Activated CD8-positive, alpha-beta memory T cell treated with anti-CD3 and anti-CD28 coated beads for 1 hour (primary cell): ENCODE measurements around the gene ALKBH5.
"Not testable (repeated sequence)": the region's sequence is repeated elsewhere in the genome, so short reads cannot be mapped to it uniquely, and the experiment has no call there.

Experiments used
- DNase-seq, 2 donors: peaks; one replicate each; pipeline ENCODE4 v3.0.0-alpha.2; 2020; ENCODE audit warnings: low read depth in 1 of 2; ENCODE audit errors: extremely low read depth in 1 of 2

ALKBH5 gene

DNA sequence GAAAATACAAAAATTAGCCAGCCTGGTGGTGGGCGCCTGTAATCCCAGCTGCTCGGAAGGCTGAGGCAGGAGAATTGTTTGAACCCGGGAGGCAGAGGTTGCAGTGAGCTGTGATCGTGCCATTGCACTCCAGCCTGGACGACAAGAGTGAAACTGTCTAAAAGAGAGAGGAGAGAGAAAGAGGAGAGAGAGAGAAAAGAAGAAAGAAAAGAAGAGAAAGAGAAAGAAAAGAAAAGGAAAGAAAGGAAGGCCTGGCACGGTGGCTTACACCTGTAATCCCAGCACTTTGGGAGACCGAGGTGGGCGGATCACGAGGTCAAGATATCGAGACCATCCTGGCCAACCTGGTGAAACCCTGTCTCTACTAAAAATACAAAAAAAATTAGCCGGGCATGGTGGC lies 33.3 kb downstream of the ALKBH5 start:
- DNase-seq = not testable (repeated sequence)

DNA sequence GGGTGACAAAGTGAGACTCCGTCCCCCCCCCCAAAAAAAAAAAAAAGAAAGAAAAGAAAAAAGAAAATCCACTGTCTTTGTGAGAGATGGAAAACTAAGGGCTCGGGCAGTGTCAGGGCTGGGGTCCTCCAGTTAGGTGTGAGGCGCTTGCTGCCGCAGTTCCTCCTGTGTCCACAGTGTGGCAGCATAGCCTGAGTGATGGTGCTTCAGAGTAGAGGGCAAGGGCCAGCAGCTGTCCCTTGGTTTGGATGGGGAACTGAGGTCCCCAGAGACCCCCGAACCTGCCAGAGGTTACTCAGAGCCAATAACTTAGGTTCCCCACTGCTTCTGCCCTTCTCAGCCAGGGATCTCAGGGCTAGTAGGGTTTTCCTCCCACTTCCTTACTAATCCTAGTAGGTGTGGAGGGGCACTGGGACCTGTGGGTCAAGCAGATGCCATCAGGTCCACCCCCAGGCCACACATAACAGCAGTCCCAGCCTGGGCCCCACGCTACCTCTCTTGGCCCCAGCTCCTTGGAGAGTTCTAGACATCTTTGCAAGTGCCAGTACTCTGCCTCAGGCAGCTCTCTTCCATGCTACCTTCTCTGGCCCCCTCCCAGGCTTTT lies 33.9 kb downstream of the ALKBH5 start:
- DNase-seq = peak; percentile 31 to 51

DNA sequence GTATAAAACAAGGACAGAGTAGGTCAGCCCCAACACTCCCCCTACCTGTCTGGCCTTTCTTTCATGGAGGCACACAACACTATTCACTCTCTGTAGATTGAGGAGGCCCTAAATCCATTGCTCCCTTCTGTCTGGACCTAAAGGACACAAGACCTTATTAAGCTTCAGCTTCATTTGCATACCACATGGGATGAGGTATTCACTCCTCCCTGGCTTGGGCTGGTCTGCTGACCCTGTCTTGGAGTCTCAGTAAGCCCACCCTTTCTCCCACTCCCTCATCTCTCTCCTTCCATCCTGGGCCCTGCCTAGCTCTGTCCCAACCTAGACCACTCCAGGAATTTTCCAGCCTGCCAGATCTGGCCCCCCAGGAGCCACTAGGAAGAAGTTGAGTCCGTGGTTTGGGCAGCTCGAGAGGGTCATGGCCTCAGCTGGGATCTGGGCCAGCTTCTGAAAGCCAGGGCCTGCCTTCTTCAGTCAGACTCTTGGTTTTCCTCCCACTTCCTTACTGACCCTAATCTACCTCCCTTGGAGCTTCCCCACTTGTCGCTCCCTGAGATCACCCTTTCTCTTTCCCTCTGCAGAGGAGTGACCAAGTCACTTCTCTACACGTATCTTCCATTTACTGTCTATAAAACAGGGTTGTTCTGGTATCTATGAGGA lies 35.3 kb downstream of the ALKBH5 start:
- DNase-seq = no peak

DNA sequence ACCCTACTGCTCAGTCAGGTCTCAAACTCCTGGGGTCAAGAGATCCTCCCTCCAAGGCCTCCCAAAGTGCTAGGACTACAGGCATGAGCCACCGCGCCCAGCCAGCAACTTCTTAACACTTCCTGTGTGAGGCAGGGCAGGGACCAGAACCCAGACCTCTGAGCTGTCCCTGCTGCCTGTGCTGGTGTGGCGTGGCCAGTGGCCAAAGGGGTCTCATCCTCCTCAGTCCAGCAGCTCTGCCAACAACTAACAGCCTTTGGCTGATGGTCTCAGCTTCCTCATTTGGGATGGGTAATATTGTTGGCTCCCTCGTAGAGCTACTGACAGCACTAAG lies 40.4 kb downstream of the ALKBH5 start:
- DNase-seq = no peak

DNA sequence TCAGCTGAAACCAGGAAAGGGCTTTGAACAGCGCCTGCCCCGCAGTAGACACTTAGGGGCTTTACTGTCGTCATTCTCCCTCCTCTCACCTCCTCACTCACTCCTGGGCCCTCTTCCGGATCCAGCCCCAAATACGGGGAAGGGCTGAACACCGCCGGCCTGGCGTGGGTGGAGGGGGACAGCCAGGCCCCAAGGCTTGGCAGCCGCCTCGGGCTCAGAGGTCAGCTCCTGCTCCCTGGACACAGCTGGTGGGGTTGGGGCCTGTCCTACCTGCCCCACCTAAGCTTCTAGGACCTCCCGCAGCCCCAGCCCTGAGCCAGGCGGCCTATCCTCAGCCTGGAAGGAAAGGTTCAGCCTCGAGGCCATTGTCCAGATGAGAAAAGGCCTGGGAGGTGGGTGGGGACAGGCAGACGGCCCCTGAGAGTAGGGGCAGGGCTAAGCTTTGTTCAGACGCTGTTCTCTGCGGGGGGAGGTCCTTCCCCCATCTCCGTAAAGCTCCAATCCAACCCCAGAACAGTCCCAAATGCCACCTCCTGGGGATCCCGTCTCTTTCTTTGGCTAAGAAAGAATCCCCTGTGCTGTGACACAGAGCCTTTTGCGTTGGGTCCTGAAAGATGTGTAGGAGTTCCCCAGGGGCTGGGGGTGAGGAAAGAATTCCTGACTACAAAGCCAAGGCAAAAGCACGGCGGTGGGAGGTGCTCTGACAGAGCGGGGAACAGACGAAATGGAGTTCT lies 40.9 kb downstream of the ALKBH5 start:
- no peak for DNase-seq

DNA sequence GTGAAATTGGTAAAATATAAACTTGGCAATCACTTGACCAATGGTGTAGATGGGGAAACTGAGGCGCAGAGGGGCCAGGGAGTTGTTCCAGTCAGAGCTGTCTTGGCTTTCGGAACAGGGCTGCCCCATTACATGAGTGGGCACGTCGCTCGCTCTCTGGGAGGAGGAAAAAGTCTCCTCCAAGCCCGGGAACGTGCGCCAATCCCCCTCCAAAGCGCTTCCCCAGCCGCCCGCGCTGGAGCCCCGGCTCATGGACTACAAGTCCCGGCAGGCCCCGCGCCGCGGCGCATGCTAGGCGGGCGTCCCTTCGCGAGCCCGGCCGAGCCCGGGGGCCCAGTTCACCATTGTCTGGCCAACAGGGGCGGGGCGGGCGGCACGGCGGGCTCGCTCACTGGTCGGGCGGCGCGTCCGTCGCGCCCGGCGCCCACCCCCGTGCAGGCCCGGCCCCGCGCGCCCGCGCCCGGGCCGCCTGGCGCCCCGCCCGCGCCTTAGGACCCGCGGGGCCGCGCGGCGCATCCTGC lies 41.6 kb downstream of the ALKBH5 start, which contains the start of gene LLGL1:
Gene LLGL1, plus strand, starts transcription at position 515 of the 521 bp plus-strand sequence. CDS start 48 bp downstream, outside the sequence.
- DNase-seq = peak; percentile 81 to 96

DNA sequence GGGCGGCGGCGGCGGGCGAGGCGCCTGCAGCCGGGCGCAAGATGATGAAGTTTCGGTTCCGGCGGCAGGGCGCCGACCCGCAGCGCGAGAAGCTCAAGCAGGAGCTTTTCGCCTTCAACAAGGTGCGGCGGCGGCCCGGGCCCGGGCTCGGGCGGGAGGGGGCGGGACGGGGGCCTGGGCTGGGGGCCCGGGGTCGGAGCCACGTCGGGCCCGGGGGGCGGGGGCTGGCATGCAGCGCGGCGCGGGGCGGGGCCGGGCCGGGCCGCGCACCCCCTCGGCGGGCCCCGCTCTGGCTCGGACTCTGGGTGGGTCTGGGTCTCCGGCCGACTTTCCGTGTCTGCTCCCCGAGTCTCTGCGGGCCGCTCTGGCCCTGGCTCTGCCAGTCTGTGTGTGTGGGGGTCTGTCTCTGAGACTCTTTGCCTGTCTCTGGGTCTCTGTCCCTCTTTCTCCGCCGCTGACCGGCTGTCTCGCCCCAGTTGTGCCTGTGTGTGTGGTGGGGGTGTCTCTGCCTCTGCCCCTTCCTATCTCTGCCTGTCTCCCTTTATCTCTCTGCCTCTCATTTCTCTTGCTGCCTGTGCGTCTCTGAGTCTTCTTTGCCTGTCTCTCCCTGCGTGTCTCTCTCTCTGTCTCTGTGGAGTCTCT lies 42.1 kb downstream of the ALKBH5 start:
- no peak for DNase-seq

DNA sequence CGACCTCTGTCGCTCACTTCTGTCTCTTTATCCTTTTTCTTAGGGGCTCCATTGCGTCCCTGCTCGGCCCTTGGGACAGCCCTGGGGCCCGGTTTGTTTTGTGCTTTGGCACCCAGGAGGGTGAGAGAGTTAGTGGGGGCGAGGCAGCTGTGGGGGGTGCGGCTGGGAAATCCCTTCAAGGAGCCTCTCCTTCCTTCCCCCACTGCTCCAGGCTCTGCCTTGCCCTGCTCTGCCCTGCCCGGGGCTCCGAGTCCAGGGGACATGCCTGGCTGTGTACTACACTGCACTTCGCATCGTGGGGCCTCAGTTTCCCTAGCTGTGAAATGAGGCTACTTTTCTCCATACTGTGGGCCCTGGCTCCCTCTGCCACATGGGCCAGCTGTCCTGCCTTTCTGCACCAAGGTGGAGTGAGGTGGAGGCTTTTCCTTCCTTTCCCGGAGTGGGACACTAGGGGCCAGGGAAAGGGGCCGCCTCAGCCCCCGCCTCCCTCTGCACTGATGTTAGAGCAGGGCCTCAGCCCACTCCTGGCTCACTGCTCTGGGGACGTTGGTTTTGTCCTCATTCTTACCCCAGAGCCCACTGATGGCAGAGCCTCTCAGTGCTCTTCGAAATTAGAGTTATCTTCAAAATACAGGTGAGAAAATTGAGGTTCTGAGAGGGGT lies 42.8 kb downstream of the ALKBH5 start:
- DNase-seq = no peak

DNA sequence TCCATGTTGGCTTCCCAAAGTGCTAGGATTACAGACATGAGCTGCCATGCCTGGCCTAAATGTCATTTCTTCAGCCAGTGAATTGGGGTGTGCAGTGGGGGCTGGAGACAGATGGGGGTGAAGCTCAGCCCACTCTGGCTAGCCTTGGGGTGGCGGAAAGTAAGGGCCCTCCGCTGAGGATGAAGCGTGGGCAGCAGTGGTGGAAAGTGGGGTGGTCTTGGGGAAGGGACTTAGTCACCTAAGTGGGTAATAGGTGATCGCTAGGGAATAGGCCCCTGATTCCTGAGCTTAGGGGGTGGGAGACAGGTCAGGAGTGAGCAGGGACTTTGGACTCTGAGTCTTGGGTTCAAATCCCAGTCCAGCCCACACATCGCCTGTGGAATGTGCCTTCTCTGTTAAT lies 44.0 kb downstream of the ALKBH5 start:
- DNase-seq = no peak

DNA sequence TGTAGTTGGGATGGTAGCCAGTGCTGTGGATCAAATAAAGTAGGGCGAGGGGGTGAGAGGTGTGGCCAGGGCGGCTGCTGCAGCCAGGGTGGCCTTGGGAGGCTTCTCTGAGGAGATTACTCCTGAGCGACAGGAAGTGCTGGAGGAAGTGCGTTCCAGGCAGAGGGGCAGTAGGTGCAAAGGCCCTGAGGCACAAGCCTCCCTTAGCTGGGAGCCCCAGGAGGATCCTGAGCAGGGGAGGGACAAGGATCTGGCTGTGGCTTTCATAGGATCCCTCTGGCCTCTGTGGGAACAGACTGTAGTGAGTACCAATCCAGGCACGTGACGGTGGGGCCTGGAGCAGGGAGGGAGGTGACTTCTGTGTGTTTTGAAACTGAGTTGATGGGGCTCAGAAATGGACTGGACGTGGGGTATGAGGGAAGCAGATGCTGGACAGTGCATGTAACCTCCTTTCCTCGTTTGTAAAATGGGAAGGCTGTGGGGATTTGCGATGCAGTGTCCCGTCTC lies 44.6 kb downstream of the ALKBH5 start:
- DNase-seq = no peak

DNA sequence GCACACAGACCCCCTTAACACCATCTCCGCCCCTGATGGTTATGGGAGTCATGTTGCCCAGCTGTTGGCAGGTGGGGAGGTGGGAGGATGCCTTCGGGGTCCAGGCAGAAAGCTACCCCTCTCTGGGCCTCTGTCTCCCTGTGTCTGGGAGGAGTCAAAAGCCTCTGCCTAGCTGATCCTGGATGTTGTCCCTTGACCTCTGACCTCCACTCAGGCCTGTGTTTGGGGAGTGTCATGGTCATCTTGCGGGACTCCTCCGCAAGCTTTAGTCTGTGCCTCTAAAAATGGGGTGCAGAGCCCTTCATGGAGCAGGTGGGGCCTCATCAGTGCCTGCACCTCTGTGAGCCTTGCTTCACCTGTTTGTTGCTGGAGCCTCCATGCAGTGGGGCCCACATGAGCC lies 45.6 kb downstream of the ALKBH5 start:
- DNase-seq = no peak

DNA sequence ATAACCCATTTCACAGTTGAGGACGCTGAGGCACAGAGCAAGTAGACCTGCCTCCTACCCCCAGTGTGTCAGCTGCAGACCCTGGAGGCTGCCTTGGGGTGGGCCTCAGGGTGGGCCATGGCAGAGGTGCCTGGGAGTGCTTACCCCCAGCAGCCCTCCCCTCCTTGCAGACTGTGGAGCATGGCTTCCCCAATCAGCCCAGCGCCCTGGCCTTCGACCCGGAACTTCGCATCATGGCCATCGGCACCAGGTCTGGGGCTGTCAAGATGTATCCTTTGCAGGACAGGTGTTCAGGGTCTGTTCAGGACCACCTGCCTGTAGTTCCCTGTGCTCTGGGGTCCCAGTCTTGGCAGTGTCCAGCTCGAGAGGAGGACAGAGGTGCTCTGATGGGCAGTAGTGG lies 46.1 kb downstream of the ALKBH5 start:
- DNase-seq = no peak

DNA sequence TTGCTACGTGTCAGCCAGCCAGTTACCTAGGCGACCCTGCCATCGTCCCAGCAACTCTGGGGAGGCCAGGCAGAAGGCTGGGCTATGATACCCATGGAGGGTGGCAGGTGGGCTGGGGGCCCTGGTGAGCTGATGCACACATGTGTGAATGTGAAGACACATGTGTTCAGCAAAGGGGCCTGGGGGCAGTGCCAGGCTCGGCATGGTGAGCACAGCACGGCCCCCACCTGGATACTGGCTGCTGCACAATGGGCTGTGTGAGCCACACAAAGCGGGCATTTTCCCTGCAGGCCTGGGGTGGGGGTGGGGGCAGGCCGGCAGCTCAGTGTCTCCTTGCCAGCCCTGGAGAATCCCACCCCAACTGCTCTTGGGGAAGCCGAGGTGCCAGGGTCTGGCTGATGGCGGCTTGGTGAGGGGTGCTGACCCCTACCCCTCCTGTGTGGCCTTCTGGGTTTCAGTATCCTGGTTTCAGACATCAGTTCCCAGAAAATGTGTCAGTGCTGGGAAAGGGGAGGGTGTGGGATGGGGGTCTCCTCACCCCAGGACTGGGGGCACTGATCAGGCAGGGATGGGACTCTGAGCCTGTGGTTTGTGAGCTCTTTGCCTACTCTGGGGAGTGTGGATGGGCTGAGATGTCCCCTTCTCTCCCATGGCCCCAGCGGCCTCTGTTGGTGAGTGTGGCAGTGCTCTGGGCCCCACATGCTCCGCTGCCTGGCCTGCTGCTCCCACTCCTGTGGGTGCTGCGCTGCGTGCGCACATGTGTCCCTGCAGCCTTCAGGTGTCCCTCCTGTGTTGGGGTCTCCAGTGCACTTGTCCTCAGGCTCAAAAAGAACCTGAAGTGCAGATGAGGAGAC lies 46.9 kb downstream of the ALKBH5 start:
- no peak for DNase-seq

DNA sequence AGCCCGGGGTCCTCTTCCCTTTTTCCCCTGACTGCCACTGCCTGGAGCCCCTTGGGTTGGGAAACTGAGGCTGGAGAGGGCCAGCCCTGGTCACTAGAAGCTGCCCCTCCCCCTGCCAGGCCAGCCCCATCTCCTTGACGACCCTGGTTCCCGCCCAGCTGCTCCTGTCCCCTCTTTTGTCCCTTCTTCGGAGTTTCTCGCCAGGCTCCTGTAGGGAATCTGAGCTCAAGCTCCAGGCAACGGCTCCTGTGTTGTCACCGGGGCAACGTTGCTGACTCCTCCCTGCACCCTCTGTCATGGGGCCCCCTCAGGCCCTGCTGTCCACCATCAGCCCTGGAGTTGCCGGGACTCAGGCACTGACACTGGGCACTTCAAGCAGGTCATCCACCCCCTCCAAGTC lies 47.5 kb downstream of the ALKBH5 start:
- no peak for DNase-seq

DNA sequence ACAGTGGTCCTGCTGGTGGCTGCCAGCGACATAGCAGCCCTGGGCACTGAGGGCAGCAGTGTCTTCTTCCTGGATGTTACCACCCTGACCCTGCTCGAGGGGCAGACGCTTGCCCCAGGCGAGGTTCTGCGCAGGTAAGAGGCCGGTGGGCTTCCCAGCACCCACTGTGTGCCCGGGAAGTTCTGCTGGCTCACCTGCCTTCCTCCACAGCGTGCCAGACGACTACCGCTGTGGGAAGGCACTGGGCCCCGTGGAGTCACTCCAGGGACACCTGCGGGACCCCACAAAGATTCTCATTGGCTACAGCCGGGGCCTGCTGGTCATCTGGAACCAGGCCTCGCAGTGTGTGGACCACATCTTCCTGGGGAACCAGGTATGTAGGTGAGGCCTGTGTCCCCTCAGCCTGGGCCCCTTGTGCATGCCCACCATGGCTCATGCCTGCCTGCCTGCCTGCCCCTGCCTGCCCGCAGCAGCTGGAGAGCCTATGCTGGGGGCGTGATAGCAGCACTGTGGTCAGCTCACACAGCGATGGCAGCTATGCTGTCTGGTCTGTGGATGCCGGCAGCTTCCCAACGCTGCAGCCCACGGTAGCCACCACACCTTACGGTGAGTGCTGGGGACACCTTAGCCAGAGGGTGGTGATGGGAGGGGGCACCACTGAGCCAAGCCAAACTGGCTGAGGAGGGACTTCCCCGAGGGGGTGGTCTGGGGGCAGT lies 50.3 kb downstream of the ALKBH5 start:
- no peak for DNase-seq

DNA sequence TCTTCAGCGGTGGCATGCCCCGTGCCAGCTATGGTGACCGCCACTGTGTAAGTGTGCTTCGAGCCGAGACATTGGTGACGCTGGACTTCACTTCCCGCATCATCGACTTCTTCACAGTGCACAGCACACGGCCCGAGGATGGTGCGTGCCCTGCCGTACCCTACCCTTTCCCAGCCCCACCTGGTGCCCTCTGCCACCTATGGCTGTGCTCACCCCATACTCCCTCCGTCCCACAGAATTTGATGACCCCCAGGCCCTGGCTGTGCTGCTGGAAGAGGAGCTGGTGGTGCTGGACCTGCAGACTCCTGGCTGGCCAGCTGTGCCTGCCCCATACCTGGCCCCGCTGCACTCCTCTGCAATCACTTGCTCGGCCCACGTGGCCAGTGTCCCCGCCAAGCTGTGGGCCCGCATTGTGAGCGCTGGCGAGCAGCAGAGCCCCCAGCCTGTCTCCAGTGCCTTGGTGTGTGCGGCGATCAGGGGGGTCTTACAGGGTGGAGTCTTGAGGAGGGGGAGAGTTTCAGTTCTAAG lies 51.3 kb downstream of the ALKBH5 start:
- no peak for DNase-seq

DNA sequence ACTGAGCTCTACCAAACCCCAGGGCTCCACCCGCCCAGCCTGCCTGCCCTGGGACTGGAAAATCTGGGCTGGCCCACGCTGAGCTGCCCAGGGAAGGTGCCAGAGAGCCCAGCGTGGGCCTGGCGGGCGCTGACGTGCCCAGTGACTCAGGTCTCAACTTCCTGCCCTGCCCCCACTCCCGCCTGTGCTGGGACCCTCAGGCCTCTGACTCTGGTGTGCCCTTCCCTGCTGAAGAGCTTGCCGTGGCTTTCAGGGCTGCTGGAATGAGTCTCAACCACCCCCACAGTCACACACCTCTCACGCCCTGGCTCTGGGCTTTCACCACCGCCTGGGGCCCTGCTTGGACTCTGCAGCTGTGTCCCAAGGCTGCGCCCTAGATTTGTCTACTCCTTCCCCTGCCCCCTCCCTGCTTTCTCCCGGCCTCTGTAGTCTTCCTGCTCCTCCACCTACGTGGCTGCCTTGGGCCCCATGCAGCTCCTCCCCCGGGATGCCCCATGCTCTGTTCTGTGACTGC lies 52.2 kb downstream of the ALKBH5 start:
- no peak for DNase-seq

DNA sequence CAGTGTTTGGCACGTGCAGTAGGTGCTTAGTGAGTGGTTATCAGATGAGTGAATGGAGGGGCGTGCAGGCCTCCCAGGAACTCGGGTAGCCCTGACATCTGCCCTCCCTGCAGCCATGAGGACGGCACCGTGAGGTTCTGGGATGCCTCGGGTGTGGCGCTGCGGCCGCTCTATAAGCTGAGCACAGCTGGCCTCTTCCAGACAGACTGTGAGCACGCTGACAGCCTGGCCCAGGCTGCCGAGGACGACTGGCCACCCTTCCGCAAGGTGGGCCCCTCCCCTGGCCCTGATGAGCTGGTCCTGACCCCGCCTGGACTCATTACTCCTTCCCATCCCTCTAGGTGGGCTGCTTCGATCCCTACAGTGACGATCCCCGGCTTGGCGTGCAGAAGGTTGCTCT lies 52.9 kb downstream of the ALKBH5 start:
- DNase-seq = no peak

DNA sequence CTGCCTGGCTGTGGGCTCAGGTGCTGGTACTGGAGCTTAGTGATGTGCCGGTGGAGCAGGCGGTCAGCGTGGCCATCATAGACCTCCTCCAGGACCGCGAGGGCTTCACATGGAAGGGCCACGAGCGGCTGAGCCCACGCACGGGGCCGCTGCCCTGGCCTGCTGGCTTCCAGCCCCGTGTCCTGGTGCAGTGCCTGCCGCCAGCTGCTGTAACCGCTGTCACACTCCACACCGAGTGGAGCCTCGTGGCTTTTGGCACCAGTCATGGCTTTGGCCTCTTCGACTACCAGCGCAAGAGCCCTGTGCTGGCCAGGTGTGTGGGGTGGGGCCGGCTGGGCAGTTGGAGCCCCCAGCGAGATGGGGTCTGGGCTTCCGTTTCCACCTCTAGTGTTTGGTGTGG lies 53.8 kb downstream of the ALKBH5 start:
- no peak for DNase-seq
